HFF-Myc (cell line): Measurements from ENCODE around the gene GRIK4.

Experiments used
- DNase-seq: peaks from one replicate; pipeline ENCODE4 v3.0.0-alpha.2; 2011; ENCODE audit warnings: low read depth; ENCODE audit errors: extremely low read depth
- H3K4me3 ChIP-seq: replicated peaks from 2 replicates; pipeline ENCODE4 v1.5.1; 2011; ENCODE audit warnings: low read depth, mild to moderate bottlenecking, control low read depth, low read length
- CTCF ChIP-seq: IDR thresholded peaks from 2 replicates; pipeline ENCODE4 v1.5.1; 2012; ENCODE audit warnings: mild to moderate bottlenecking, low read depth, low read length, control low read depth; ENCODE audit errors: missing control alignments

Gene GRIK4

GRCh38 chr11:120956710-120957495, 445.4 kb downstream of the GRIK4 start:
- DNase-seq, result no peak
- no peak for TF ChIP-seq CTCF
- H3K4me3 ChIP-seq, result no peak overlapping the region

- H3K4me3 ChIP-seq, result no peak overlapping the region
- TF ChIP-seq CTCF, result no peak
- no peak for DNase-seq
These were observed 446.6 kb downstream of the GRIK4 start for GRCh38 chr11:120958185-120958584.

GRCh38 chr11:120959189-120959588, 447.6 kb downstream of the GRIK4 start:
- DNase-seq, result no peak
- no peak overlapping the region for H3K4me3 ChIP-seq
- TF ChIP-seq CTCF, result no peak

- no peak overlapping the region for H3K4me3 ChIP-seq
- no peak for TF ChIP-seq CTCF
- DNase-seq, result no peak
These were observed 453.3 kb downstream of the GRIK4 start for GRCh38 chr11:120964857-120965256.

GRCh38 chr11:120966840-120967239, 455.3 kb downstream of the GRIK4 start:
- no peak for DNase-seq
- H3K4me3 ChIP-seq, result no peak overlapping the region
- no peak for TF ChIP-seq CTCF

GRCh38 chr11:120969993-120970392, 458.4 kb downstream of the GRIK4 start:
- H3K4me3 ChIP-seq, result no peak overlapping the region
- DNase-seq, result no peak
- TF ChIP-seq CTCF, result no peak

GRCh38 chr11:120971825-120972224, 460.3 kb downstream of the GRIK4 start:
- DNase-seq, result no peak
- TF ChIP-seq CTCF, result no peak
- H3K4me3 ChIP-seq, result no peak overlapping the region
